ENCODE results near the gene CPT1B. TPM values are rescaled to one million over a fixed set of nuclear protein-coding genes. Genes with fewer than 3 reads are reported as not detected.
A peak's percentile ranks its signal among the peaks of the same experiment; 100 is the strongest.

Gene CPT1B
- total and polyA plus RNA-seq, 2 of the 8 experiments (the other 6 are each of a cell fraction or from before 2014, with no cell fraction given), result 34.2 to 36.2 TPM

DNA sequence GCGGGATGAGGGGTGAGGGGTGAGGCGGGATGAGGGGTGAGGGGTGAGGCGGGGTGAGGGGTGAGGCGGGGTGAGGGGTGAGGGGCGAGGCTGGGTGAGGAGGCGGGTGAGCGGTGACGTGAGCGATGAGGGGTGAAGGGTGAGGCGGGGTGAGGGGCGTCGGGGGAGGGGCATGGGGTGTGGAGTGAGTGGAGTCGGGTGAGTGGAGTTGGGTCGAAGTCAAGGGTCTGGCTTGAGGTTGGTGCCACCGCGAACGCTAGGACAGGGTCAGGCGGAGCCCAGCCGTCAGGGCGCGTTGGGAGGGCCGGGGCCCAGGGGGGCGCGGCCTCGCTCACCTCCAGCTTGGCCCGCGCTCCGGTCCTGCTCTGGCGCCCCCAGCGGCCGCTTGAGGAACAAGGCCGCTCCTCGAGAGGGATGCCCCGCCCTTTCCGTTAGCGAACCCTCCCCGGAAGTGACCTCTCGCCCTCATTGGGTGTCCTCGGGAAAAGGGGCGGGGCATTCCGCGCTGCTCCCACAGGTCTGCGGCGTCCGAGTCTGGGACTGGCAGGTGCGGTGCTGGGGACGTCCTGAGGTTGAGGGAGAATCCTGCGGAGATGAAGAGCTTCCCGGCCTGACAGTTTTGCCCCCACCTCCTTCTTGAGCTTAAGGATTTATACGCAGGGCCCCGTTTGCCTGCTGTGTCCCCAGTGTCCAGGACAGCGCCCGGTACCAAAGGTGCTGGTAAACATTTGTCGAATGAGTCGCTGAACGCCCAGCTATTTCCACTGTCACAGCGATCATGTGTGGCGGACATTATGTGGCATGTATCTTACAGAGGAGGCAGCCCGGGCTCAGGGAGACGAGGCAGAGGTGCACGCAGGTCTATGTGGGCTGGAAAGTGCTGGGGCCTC, 15.5 kb downstream of the CPT1B start, which contains the start of gene SYCE3 (continued):
- TF ChIP-seq, protein P1, sequence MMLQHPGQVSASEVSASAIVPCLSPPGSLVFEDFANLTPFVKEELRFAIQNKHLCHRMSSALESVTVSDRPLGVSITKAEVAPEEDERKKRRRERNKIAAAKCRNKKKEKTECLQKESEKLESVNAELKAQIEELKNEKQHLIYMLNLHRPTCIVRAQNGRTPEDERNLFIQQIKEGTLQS (IDR thresholded peaks at IDR 0.05; ENCODE audit: insufficient read depth, low read depth, low read length), result no peak
- TF ChIP-seq POU5F1 (IDR thresholded peaks at IDR 0.05; ENCODE audit: low read depth, low read length), result no peak
- TF ChIP-seq GABPA (IDR thresholded peaks at IDR 0.05; ENCODE audit: borderline replicate concordance, insufficient read depth, low read length), result peak; percentile 69; the same call in 1 of the 2 replicates
- no peak for TF ChIP-seq MAFK (IDR thresholded peaks at IDR 0.05; ENCODE audit: low read depth, low read length)
- no peak for TF ChIP-seq RFX5 (IDR thresholded peaks at IDR 0.05; ENCODE audit: borderline replicate concordance, low read depth, low read length)
- TF ChIP-seq CEBPB (IDR thresholded peaks at IDR 0.05; ENCODE audit: low read depth, low read length), result no peak
- peak; percentile 55 to 69; a peak in 3 of 4 replicates for TF ChIP-seq RAD21 (IDR thresholded peaks at IDR 0.05 in 1 of 2, conservative IDR thresholded peaks at IDR 0.05 in 1 of 2; ENCODE audit: low read depth in 2 of 2, low read length in 2 of 2)
- TF ChIP-seq, protein P2, sequence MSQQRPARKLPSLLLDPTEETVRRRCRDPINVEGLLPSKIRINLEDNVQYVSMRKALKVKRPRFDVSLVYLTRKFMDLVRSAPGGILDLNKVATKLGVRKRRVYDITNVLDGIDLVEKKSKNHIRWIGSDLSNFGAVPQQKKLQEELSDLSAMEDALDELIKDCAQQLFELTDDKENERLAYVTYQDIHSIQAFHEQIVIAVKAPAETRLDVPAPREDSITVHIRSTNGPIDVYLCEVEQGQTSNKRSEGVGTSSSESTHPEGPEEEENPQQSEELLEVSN (IDR thresholded peaks at IDR 0.05), result no peak
- 0 out of 4 replicates have a peak, but pooled peaks of 1 of the 2 experiments have one; percentile 39 for TF ChIP-seq SIN3A (conservative IDR thresholded peaks at IDR 0.05 in 1 of 2, IDR thresholded peaks at IDR 0.05 in 1 of 2; ENCODE audit: low read depth in 1 of 2, low read length in 2 of 2)
- no peak for TF ChIP-seq ASH2L (IDR thresholded peaks at IDR 0.05; ENCODE audit: low read length)
- TF ChIP-seq BRCA1 (IDR thresholded peaks at IDR 0.05; ENCODE audit: low read depth, low read length), result no peak
- TF ChIP-seq KDM4A (IDR thresholded peaks at IDR 0.05; ENCODE audit: low read depth, low read length, severe bottlenecking), result peak; percentile 44
- TF ChIP-seq NRF1 (IDR thresholded peaks at IDR 0.05; ENCODE audit: low read depth, low read length), result no peak
- TF ChIP-seq CBX8 (IDR thresholded peaks at IDR 0.05; ENCODE audit: borderline replicate concordance, low read depth, low read length), result no peak
- no peak for TF ChIP-seq TAF7 (optimal IDR thresholded peaks at IDR 0.05; ENCODE audit: borderline replicate concordance, low read depth, low read length)
- TF ChIP-seq NANOG (IDR thresholded peaks at IDR 0.05; ENCODE audit: insufficient read depth, low read depth, low read length, poor library complexity, severe bottlenecking), result no peak
- TF ChIP-seq KDM1A (IDR thresholded peaks at IDR 0.05; ENCODE audit: borderline replicate concordance, low read length), result no peak
- no peak for TF ChIP-seq YY1 (IDR thresholded peaks at IDR 0.05; ENCODE audit: low read depth, low read length)
- TF ChIP-seq SP2 (IDR thresholded peaks at IDR 0.05; ENCODE audit: low read length), result no peak
- 0 out of 2 replicates have a peak, but pooled peaks have one; percentile 40 for TF ChIP-seq CREB1 (IDR thresholded peaks at IDR 0.05)
- TF ChIP-seq HDAC2 (IDR thresholded peaks at IDR 0.05; ENCODE audit: borderline replicate concordance in 1 of 2, low read depth in 2 of 2, low read length in 2 of 2), result no peak
- 0 out of 2 replicates have a peak, but pooled peaks have one; percentile 43 for TF ChIP-seq TBP (IDR thresholded peaks at IDR 0.05; ENCODE audit: low read depth, low read length)
